GM19455 (cell line): ENCODE data around the gene RCSD1.

Experiments used
- ATAC-seq: cut with Tn5 transposase; IDR thresholded peaks from one replicate; pipeline ENCODE4 v1.9.1; 2021; ENCODE audit not compliant: unreplicated experiment

The RCSD1 gene

GRCh38 chr1:167617153-167618147 lies 12.6 kb upstream of the RCSD1 start:
- ATAC-seq, result peak; percentile 60

- no peak for ATAC-seq
Measured at GRCh38 chr1:167618366-167618765, 11.7 kb upstream of the RCSD1 start.

GRCh38 chr1:167618789-167619188 lies 11.2 kb upstream of the RCSD1 start:
- ATAC-seq, result no peak

- ATAC-seq, result no peak
Measured at GRCh38 chr1:167620002-167620401, 10.0 kb upstream of the RCSD1 start.

GRCh38 chr1:167621780-167622313 lies 8.2 kb upstream of the RCSD1 start:
- no peak for ATAC-seq

- no peak for ATAC-seq
Measured at GRCh38 chr1:167623951-167624350, 6.1 kb upstream of the RCSD1 start.

- ATAC-seq, result no peak
Measured at GRCh38 chr1:167625040-167625823, 4.8 kb upstream of the RCSD1 start.

GRCh38 chr1:167627615-167627864 lies 2.5 kb upstream of the RCSD1 start:
- ATAC-seq, result peak; percentile 8

- peak; percentile 68 for ATAC-seq
Measured at GRCh38 chr1:167627865-167628641, 2.0 kb upstream of the RCSD1 start.

- no peak for ATAC-seq
Measured at GRCh38 chr1:167628741-167629515, 1.1 kb upstream of the RCSD1 start.

GRCh38 chr1:167630568-167631385 lies 745 bp downstream of the RCSD1 start:
- ATAC-seq, result no peak

GRCh38 chr1:167631386-167631935 lies 1.4 kb downstream of the RCSD1 start:
- ATAC-seq, result no peak

- peak; percentile 29 for ATAC-seq
Measured at GRCh38 chr1:167631936-167632614, 2.0 kb downstream of the RCSD1 start.

GRCh38 chr1:167633258-167633944 lies 3.4 kb downstream of the RCSD1 start:
- ATAC-seq, result no peak

GRCh38 chr1:167634435-167634834 lies 4.4 kb downstream of the RCSD1 start:
- no peak for ATAC-seq

GRCh38 chr1:167635156-167635648 lies 5.2 kb downstream of the RCSD1 start:
- no peak for ATAC-seq

GRCh38 chr1:167635941-167636340 lies 5.9 kb downstream of the RCSD1 start:
- no peak for ATAC-seq

- ATAC-seq, result no peak
Measured at GRCh38 chr1:167638064-167638463, 8.0 kb downstream of the RCSD1 start.
